Pons (tissue), 1 donor: Measurements from ENCODE around the gene CCDC13.

Experiments
- DNase-seq: peaks from one replicate; pipeline ENCODE4 v3.0.0-alpha.2; 2016; ENCODE audit warnings: low spot score

The CCDC13 gene

GRCh38 chr3:42799376-42799775 lies 26.3 kb upstream of the CCDC13 start:
- no peak for DNase-seq

GRCh38 chr3:42796332-42796885 lies 23.4 kb upstream of the CCDC13 start:
- DNase-seq, result no peak

DNA sequence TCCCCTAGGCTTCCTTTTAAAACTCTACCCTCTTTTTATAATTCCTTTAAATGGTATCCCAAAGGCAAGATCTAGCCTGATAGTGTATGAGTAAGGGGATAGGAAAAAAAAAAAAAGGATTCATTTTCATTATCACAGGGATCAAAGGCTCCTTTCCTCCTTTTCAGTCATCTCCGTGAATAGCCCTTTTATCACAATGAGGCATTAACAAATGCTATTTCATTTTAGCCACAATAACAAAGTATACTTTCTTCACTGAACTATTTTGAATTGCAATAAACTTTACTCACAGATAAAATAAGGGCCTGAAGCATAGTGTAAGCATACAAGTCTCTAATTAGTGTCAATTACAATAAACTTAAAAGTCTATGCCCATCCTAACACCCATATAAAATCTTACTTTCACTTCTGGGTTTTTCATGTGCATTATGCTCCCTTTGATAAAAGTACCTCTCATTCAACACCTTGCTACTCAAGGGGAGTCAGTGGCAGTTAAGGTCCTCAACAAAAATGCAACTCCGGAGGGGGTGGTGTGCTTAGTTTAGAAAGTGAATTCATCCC lies 22.6 kb upstream of the CCDC13 start:
- peak; percentile 59 for DNase-seq

DNA sequence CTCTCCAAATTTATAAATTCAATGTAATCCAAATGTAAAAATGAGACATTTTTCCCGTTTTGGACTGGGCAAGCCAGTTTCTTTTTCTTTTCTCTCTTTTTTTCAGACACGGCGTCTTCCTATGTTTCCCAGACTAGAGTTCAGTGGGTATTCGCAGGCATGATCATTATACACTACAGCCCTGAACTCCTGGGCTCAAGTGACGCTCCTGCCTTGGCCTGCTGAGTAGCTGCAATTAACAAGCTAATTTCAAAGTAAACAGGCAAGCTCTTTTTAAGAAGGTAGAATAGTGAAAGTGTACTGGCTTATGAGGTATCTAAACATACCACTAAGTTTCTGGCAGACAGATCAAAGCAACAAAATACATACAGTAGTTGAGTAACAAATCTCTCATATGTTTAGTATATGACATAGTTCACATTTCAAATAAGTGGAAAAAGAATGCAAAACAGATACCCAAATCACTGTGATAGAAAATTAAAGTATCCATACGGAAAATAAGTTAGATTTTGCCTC lies 17.7 kb upstream of the CCDC13 start:
- DNase-seq, result no peak

DNA sequence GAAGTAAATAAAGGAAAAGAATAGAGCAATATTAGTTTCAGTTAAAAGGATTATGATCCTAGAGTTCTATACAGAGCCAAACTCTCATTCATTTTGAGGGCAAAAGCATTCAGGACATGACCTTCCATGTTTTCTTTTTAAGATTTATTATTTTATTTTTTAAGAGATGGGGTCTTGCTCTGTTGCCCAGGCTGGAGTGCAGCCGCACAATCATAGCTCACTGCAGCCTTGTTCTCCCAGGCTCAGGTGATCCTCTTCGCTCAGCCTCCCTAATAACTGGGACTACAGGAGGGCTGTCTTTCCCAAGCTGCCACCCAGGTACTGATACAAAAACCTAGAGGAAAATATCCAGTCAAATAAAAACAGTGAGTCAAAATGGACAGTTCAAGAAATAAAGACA lies 13.6 kb upstream of the CCDC13 start:
- no peak for DNase-seq

DNA sequence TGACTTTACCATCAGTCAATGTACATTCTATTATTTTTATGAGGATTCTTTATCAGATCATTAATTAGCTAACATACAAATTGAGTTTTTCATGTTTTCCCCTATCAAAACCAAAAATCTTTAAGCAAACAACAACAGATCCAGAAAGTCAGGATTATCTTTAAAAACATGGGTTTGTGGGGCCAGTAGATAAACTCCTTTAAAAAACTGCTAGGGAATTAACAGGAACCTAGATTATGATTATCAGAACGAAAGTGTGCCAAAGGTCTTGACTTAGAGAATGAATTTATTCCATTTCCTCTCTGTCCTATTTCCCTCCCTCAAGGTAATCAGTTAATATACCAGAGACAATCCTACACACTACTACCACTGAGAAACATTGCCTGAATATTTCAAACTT lies 13.2 kb upstream of the CCDC13 start:
- DNase-seq, result no peak

- peak; percentile 85 for DNase-seq
Measured at GRCh38 chr3:42780892-42781700, 8.0 kb upstream of the CCDC13 start.

GRCh38 chr3:42780398-42780797 lies 7.3 kb upstream of the CCDC13 start:
- DNase-seq, result no peak

- no peak for DNase-seq
Measured at GRCh38 chr3:42778644-42779043, 5.6 kb upstream of the CCDC13 start.

- DNase-seq, result no peak
Measured at GRCh38 chr3:42773409-42773751, 327 bp upstream of the CCDC13 start.

GRCh38 chr3:42771271-42771670 lies 1.8 kb downstream of the CCDC13 start:
- DNase-seq, result no peak

- DNase-seq, result no peak
Measured at GRCh38 chr3:42769477-42770131, 3.4 kb downstream of the CCDC13 start.

DNA sequence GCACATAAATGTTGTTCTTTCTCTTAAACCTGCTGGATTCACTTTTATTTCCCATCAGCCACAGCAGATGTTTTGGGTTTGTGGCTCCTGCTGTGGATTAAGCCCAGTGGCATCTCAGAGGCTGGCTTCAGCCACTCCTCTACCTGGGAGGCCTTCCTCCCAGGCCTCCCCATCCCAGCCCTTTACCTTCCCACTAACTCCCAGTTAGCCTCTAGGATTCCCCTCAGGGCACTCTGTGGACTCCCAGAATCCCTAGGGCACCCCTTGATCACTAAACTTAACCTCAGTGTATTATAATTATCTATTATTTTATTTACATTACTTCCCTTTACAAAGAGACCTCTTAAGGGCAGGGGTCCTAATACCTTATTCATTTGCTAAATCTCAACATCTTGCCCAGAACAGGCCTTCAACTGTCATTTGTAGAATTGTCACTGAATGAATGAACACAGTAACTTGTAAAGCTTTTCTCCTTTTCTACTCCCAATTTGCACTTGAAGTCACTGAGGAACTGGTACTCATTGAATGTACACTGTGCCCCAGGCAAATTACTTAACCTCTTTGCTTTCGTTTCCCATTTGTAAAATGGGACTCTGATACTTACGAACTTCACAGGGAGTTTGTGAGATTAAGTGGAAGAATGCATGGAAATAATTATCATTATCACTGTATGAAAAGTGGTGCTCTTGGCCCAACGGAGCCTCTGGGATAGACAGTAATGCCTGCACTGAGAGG lies 8.3 kb downstream of the CCDC13 start:
- peak; percentile 52 for DNase-seq

DNA sequence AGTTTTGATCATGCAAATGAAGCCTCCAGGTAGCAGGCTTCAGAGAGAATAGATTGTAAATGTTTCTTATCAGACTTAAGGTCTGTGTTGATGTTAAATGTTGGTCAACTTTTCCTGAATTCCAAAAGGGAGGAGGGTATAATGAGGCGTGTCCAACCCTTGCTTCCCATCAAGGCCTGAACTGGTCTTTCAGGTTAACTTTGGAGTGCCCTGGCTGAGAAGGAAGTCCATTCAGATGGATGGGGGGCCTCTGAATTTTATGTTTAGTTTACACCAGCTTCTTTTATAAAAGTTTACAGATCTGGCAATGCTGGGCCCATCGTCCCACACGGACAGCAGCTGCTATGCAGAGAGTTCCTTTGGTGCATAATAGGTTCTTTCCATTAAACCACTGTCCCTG lies 8.9 kb downstream of the CCDC13 start:
- no peak for DNase-seq

DNA sequence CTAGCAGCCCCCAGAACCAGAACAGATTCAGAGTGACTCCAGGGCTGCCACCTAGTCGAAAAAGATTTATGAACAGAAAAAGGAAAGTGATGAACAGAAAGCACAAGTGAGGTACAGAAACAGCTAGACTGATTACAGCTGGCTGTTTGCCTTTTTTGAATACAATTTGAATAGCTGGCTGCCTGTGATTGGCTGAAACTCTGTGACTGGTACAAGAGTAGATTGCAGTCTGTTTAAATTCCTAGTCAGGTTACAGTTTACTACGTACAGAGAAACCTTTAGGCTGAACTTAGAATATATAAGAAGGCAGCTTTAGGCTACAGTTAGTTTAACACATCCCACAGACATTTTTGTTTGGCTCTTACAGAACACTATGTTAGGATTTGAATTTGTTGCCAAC lies 10.0 kb downstream of the CCDC13 start:
- peak; percentile 92 for DNase-seq

- DNase-seq, result peak; percentile 71
Measured at GRCh38 chr3:42762046-42762724, 10.9 kb downstream of the CCDC13 start.

DNA sequence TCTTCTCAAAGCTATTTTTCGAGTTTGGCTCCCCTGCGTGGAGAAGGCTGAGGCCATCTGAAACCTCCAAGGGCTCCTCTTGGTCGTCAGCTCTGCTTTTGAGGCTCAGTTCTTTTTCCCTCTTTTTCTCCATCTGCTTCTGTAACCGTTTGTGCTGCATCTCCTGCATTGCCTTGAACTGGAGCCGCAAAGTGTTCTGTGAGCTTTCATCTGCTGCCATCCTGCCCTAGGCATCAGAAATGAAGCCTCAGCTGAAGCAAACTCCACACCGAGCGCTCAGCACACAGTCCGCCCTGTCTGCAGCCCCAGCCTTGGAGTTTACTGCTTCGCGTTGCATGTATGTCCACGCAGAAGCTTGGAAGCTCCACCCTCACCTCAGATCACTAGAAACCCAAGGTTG lies 14.9 kb downstream of the CCDC13 start:
- DNase-seq, result no peak

DNA sequence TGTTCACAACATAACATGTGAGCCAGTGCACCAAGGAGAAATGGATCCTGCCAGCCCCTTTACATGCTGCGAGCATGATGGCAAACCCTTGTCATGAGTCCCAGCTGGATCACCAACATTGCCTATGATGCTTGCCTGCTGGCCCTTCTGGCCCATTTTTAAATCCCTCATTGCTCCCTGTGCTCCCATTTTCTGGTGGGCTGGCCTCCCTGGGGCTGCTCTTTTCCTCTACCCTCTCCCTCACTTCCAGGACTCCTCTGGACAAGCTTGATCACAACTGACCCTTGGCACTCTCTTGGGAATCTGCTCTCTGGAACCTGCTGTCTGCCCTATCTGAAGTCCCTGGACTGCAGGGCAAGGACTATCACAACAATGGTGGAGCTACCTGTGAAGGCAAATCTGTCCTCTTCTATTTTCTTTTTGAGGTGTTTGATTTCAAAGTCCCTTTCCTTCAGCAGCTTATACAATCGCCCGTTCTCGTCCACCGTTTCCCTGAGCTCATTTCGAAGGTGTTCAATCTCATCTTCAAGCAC lies 16.3 kb downstream of the CCDC13 start:
- no peak for DNase-seq

- peak; percentile 73 for DNase-seq
Measured at GRCh38 chr3:42755681-42756578, 17.1 kb downstream of the CCDC13 start.

- DNase-seq, result no peak
Measured at GRCh38 chr3:42753757-42754156, 19.3 kb downstream of the CCDC13 start.
